ENCODE results near the gene AMH.

The AMH gene

GRCh38 chr19:2251106-2252054, 2.3 kb downstream of the AMH start:
- DNase-seq: no peak

- DNase-seq: no peak
Observed at GRCh38 chr19:2252055-2252796, 3.1 kb downstream of the AMH start.

GRCh38 chr19:2252797-2253105, 3.6 kb downstream of the AMH start:
- no peak for DNase-seq

GRCh38 chr19:2253106-2254063, 4.3 kb downstream of the AMH start:
- DNase-seq: peak; percentile 34

GRCh38 chr19:2254064-2254872, 5.1 kb downstream of the AMH start:
- DNase-seq: peak; percentile 36

GRCh38 chr19:2255112-2255845, 6.2 kb downstream of the AMH start:
- no peak for DNase-seq

GRCh38 chr19:2255982-2256685, 7.0 kb downstream of the AMH start, which contains the start of gene JSRP1:
Gene JSRP1, minus strand, starts transcription at chr19:2256417. Its CDS starts 1,103 bp downstream, at chr19:2255314.
- peak; percentile 75 for DNase-seq

- no peak for DNase-seq
Observed at GRCh38 chr19:2259336-2259735, 10.2 kb downstream of the AMH start.

GRCh38 chr19:2260341-2260805, 11.2 kb downstream of the AMH start:
- no peak for DNase-seq

GRCh38 chr19:2261438-2262172, 12.5 kb downstream of the AMH start:
- DNase-seq: peak; percentile 39

GRCh38 chr19:2266183-2266993, 17.3 kb downstream of the AMH start:
- no peak for DNase-seq

GRCh38 chr19:2268480-2268830, 19.3 kb downstream of the AMH start:
- DNase-seq: no peak

GRCh38 chr19:2268861-2269243, 19.7 kb downstream of the AMH start:
- no peak for DNase-seq

GRCh38 chr19:2269244-2270156, 20.4 kb downstream of the AMH start:
- peak; percentile 94 for DNase-seq

GRCh38 chr19:2270157-2270422, 21.0 kb downstream of the AMH start:
- no peak for DNase-seq

GRCh38 chr19:2270423-2271233, 21.5 kb downstream of the AMH start:
- no peak for DNase-seq

Data from NCI-H82 (cell line).